Measurements from ENCODE around the gene WNT11.

Gene WNT11

DNA sequence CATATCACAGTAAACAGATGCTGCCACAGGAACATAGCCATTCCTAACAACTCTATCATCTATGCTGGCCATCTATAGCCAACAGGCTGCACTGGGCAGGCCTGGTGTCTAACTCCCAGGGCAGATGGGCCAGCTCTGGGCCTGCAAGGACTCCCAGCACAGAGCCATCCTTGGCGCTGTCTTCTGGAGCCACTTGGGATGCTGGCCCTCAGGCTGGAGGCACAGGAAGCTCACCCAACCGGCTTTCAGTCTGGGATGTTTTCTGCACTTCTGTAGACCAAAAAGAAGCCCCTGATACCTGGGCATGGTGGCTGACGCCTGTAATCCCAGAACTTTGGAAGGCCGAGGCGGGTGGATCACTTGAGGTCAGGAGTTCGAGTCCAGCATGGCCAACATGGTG is 40.8 kb upstream of the WNT11 start:
- H3K9ac ChIP-seq (ENCODE audit: insufficient read length), result no peak overlapping the region
- no peak overlapping the region for H3K4me3 ChIP-seq
- no peak overlapping the region for H3K27ac ChIP-seq
- no peak for TF ChIP-seq FOXP2 (optimal IDR thresholded peaks at IDR 0.05; ENCODE audit: control extremely low read depth, extremely low read length, insufficient read depth)
- no peak for TF ChIP-seq EZH2 (IDR thresholded peaks at IDR 0.05)
- no peak for TF ChIP-seq POLR2AphosphoS5 (IDR thresholded peaks at IDR 0.05; ENCODE audit: borderline replicate concordance, low read depth, low read length)
- DNase-seq (ENCODE audit: low read depth, low spot score), result no peak
- no peaks in the 10 kb centered on the region for H3K36me3 ChIP-seq (ENCODE audit: insufficient read depth, low read length)
- H3K9me3 ChIP-seq (ENCODE audit: low read depth, low read length), result no peaks in the 10 kb centered on the region

DNA sequence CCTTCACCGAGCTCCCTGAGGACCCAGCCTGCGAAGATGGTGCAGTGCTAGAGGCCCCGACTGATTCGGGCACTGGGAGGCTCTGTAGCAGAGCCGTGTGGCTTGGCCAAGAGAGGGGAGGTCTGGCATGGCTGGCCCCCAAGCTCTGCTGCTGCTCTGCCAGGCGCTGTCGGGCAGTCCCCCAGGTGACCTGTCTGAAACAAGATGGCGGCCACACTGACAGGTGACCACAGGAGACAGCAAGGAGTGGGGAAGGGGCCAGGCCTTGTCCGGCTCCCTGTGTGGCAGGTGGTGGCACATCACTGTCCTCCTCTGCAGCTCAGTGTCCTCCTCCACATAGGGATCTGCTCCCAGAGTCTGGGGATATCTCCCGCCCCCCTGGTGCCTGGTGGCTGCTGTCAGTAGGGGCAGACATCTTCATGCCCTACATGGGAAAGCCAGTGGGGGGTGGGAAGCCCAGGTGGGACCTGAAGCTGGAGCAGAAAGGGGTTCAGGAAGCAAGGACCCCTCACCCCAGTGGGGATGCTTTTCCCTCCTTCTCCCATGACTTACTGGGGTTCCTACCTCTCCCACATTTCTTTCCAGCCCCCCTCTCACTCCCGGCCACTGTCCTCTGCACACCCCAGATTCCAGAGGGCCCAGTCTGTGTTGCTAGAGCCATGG is 40.1 kb upstream of the WNT11 start:
- Histone ChIP-seq H3K27ac (no peak overlapping the region), H3K36me3 (ENCODE audit: insufficient read depth, low read length) (no peaks in the 10 kb centered on the region), H3K9ac (ENCODE audit: insufficient read length) (no peak overlapping the region), H3K4me3 (no peak overlapping the region), H3K9me3 (ENCODE audit: low read depth, low read length) (no peaks in the 10 kb centered on the region)
- TF ChIP-seq FOXP2 (optimal IDR thresholded peaks at IDR 0.05; ENCODE audit: control extremely low read depth, extremely low read length, insufficient read depth) (no peak), EZH2 (IDR thresholded peaks at IDR 0.05) (no peak), POLR2AphosphoS5 (IDR thresholded peaks at IDR 0.05; ENCODE audit: borderline replicate concordance, low read depth, low read length) (no peak)
- no peak for DNase-seq (ENCODE audit: low read depth, low spot score)

DNA sequence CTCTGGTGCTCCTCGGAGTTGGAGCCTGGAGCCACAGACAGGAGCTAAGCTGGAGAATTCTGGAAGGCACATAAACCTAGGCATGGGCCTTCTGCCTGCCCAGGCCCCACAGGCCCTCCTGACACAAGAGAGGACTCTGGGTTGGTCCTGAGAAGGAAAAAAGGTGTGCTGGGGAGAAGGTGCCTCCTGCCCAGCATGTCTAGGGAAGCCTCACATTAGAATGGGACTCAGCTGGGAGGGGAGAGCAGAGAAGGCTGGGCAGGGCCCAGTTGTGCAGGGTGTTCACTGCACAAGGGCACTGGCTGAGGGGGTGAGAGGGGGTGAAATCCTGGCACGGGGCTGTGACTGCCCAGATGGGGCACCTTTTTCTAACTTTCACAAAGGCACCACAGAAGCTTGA is 39.4 kb upstream of the WNT11 start:
- H3K9ac ChIP-seq (ENCODE audit: insufficient read length), result no peak overlapping the region
- H3K36me3 ChIP-seq (ENCODE audit: insufficient read depth, low read length), result no peaks in the 10 kb centered on the region
- H3K9me3 ChIP-seq (ENCODE audit: low read depth, low read length), result no peaks in the 10 kb centered on the region
- no peak overlapping the region for H3K4me3 ChIP-seq
- H3K27ac ChIP-seq, result no peak overlapping the region
- no peak for DNase-seq (ENCODE audit: low read depth, low spot score)
- no peak for TF ChIP-seq FOXP2 (optimal IDR thresholded peaks at IDR 0.05; ENCODE audit: control extremely low read depth, extremely low read length, insufficient read depth)
- no peak for TF ChIP-seq POLR2AphosphoS5 (IDR thresholded peaks at IDR 0.05; ENCODE audit: borderline replicate concordance, low read depth, low read length)
- no peak for TF ChIP-seq EZH2 (IDR thresholded peaks at IDR 0.05)

DNA sequence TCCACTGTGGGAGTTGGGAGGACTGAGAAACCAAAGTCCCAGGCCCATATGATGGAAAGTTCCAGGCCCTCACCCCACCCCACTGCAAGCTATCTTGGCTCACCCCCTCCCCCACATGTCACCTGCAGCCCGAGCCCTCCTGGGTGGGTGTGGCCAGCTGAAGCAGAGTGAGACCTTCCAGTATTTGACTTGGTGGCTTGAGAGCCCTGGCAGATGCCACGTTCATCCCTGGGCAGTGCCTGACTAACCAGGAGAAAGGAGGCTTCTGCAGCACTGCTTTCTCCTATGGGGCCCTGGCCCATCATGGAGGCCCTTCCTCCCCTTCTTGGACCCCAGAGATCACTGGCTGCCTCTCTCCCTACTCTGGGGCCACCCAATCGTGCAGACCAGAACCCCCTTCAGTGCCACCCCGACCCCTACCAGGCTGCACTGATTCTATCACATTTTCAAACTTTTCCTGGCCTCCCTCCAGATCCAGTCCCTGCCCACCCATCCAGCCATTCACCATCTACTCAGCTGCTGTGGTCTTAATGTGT is 38.1 kb upstream of the WNT11 start:
- H3K27ac ChIP-seq, result no peak overlapping the region
- TF ChIP-seq EZH2 (IDR thresholded peaks at IDR 0.05), result no peak
- TF ChIP-seq POLR2AphosphoS5 (IDR thresholded peaks at IDR 0.05; ENCODE audit: borderline replicate concordance, low read depth, low read length), result no peak
- no peak for TF ChIP-seq FOXP2 (optimal IDR thresholded peaks at IDR 0.05; ENCODE audit: control extremely low read depth, extremely low read length, insufficient read depth)
- no peak for DNase-seq (ENCODE audit: low read depth, low spot score)
- H3K9me3 ChIP-seq (ENCODE audit: low read depth, low read length), result no peaks in the 10 kb centered on the region
- no peaks in the 10 kb centered on the region for H3K36me3 ChIP-seq (ENCODE audit: insufficient read depth, low read length)
- H3K9ac ChIP-seq (ENCODE audit: insufficient read length), result no peak overlapping the region
- H3K4me3 ChIP-seq, result no peak overlapping the region

DNA sequence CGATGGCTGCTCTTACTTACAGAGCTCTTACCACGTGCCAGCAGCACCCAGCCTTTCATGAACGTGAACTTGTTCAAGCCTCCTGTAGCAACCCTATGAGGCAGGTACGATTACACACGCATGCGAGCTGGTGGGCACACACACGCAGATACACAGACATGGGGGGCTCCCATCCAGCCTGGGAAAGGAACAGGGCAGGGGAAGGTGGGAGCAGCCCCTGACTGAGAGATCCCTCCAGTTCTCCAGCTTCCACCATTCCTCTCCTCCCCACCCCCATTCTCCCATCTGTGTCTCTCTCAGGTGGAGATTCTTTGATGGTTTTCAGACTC is 37.6 kb upstream of the WNT11 start:
- TF ChIP-seq EZH2 (IDR thresholded peaks at IDR 0.05), result no peak
- no peak for TF ChIP-seq FOXP2 (optimal IDR thresholded peaks at IDR 0.05; ENCODE audit: control extremely low read depth, extremely low read length, insufficient read depth)
- TF ChIP-seq POLR2AphosphoS5 (IDR thresholded peaks at IDR 0.05; ENCODE audit: borderline replicate concordance, low read depth, low read length), result no peak
- no peak overlapping the region for H3K4me3 ChIP-seq
- DNase-seq (ENCODE audit: low read depth, low spot score), result no peak
- H3K27ac ChIP-seq, result no peak overlapping the region
- H3K9ac ChIP-seq (ENCODE audit: insufficient read length), result no peak overlapping the region
- no peaks in the 10 kb centered on the region for H3K9me3 ChIP-seq (ENCODE audit: low read depth, low read length)
- no peaks in the 10 kb centered on the region for H3K36me3 ChIP-seq (ENCODE audit: insufficient read depth, low read length)

DNA sequence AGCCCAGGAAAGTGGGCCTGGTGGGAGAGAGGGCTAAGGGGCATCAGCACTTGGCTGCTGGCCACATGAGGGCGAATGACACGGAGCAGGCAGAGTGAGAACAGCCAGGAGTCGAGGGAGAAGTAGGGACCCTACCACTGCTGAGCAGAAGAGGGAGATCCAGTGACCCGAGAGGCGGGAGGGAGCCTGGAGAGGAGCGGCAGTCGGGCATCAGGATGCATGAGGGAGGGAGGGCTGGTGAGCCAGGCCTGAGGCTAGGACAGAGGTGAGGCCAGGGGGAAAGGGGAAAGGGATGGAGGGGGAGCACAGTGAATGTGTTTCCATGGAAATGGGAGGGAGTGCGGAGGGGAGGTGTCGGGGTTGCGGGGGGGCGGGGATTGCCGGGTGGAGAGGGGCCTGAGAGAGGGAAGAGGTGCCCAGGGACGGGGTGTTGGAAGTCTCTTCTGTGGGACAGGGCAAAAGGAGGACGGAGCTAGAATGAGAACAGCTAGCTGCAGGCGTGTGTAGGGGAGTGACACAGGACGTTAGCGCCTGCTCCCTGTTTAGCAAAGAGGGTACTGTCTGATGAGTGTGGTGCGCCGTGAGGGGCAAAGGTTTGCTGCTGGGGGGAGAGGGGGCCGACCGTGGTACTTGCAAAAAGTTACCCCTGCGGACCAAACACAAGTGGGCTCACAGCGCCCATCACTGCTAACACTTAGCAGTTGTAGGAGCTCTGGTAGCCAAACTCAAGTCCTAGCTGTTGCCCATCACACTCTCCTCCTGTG is 37.1 kb upstream of the WNT11 start:
- no peak for TF ChIP-seq EZH2 (IDR thresholded peaks at IDR 0.05)
- TF ChIP-seq POLR2AphosphoS5 (IDR thresholded peaks at IDR 0.05; ENCODE audit: borderline replicate concordance, low read depth, low read length), result no peak
- no peak for TF ChIP-seq FOXP2 (optimal IDR thresholded peaks at IDR 0.05; ENCODE audit: control extremely low read depth, extremely low read length, insufficient read depth)
- Histone ChIP-seq H3K9me3 (ENCODE audit: low read depth, low read length) (no peaks in the 10 kb centered on the region), H3K27ac (no peak overlapping the region), H3K36me3 (ENCODE audit: insufficient read depth, low read length) (no peaks in the 10 kb centered on the region), H3K4me3 (no peak overlapping the region), H3K9ac (ENCODE audit: insufficient read length) (no peak overlapping the region)
- no peak for DNase-seq (ENCODE audit: low read depth, low spot score)

DNA sequence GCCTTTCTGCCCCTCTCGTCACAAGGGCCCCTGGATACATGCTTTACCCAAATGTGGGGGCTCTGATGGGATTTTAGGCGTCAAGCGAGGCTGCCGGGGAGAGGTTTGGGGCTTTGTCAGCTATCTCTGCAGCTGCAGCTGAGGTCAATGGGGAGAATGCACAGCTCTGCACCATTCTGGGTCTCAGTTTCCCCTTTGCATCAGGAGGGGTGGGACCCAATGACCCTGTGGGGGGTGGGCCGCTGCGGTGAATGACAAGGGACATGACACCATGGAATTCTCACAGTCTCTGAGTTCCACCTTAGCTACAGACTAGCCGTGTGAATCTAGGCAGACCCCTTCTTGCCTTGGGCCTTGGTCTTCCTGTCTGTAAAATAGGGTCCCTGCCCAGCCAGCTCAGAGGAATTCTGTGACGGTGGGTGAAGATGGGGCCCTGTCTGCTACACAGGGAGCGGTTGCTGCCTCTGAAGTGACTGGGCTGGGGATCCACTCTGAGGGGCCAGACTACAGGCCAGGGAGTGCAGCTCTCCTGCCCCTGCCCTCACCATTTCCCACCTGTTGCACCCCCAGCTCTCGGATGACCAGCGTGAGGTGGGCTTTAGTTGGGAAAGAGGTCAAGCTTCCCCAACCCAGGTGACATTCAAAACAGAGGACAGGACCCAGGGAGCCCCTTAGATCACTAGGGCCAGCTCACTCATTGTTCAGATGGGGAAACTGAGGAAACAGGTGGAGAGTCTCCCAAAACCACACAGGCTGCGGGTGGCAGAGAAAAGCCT is 35.9 kb upstream of the WNT11 start:
- Histone ChIP-seq H3K9ac (ENCODE audit: insufficient read length) (no peak overlapping the region), H3K27ac (no peak overlapping the region), H3K36me3 (ENCODE audit: insufficient read depth, low read length) (no peaks in the 10 kb centered on the region), H3K9me3 (ENCODE audit: low read depth, low read length) (no peaks in the 10 kb centered on the region), H3K4me3 (no peak overlapping the region)
- no peak for TF ChIP-seq FOXP2 (optimal IDR thresholded peaks at IDR 0.05; ENCODE audit: control extremely low read depth, extremely low read length, insufficient read depth)
- no peak for TF ChIP-seq POLR2AphosphoS5 (IDR thresholded peaks at IDR 0.05; ENCODE audit: borderline replicate concordance, low read depth, low read length)
- no peak for TF ChIP-seq EZH2 (IDR thresholded peaks at IDR 0.05)
- DNase-seq (ENCODE audit: low read depth, low spot score), result no peak

Measured in SK-N-MC (cell line).